GM12878 (cell line): ENCODE data around the gene CREB3. TPM values are rescaled to one million over a fixed set of nuclear protein-coding genes. Genes with fewer than 3 reads are reported as not detected.

Experiments
- ATAC-seq: fragments of 200-7000 bp; cut with Tn5 transposase; 3 replicates; pipeline ENCODE4 v1.9.1; 2020; ENCODE audit warnings: mild to moderate bottlenecking, moderate library complexity
- BruUV-seq: library from RNA; stranded (reverse); fragments of 400-500 nt; replicated peaks from 2 replicates; lab custom pipeline; 2021; lab: Mats Ljungman, UMichigan
- CTCF ChIA-PET: fragments of 300-600 bp; sonication (Branson Sonifier 250); formaldehyde crosslinking; extraction: SDS; loops from one replicate; lab custom pipeline; 2021; ENCODE audit warnings: inconsistent platforms; lab: Yijun Ruan, JAX
- POLR2A ChIA-PET: fragments of 350-600 bp; formaldehyde crosslinking; extraction: SDS; loops from one replicate; lab custom pipeline; 2021; ENCODE audit warnings: inconsistent platforms; lab: Charles Lee
- RAD21 ChIA-PET: fragments of 300-600 bp; sonication (Branson Sonifier 250); formaldehyde crosslinking; loops from one replicate; lab custom pipeline; 2023; ENCODE audit warnings: antibody characterized with exemption; ENCODE audit not compliant: unreplicated experiment; lab: Charles Lee
- SMC1A ChIA-PET: fragments of 300-600 bp; sonication (Branson Sonifier 250); formaldehyde crosslinking; loops from one replicate; lab custom pipeline; 2023; ENCODE audit not compliant: unreplicated experiment, uncharacterized antibody; lab: Charles Lee
- DNase-seq: peaks from one replicate; pipeline ENCODE4 v3.0.0-alpha.2; 2011; ENCODE audit warnings: low read depth, low spot score
- FAIRE-seq: peaks from 3 replicates; lab custom pipeline; 2011; peaks lifted over from hg19 to GRCh38; lab: Jason Lieb, UNC
- H2AFZ ChIP-seq: 2 replicates; pipeline ENCODE4 v1.6.0; 2011; ENCODE audit warnings: low read depth, low read length, control low read depth; ENCODE audit not compliant: control insufficient read depth
- H3K27ac ChIP-seq: 2 replicates; pipeline ENCODE4 v1.5.1; 2011; ENCODE audit warnings: control low read depth; ENCODE audit not compliant: control insufficient read depth, insufficient read depth
- H3K27me3 ChIP-seq, 2 experiments: replicated peaks in 1 of 2; 2 replicates each; pipeline versions ENCODE4 v1.6.0 to v1.6.1; 2011; ENCODE audit warnings: low read length in 1 of 2; ENCODE audit not compliant: control insufficient read depth in 2 of 2, insufficient read depth in 2 of 2
- H3K36me3 ChIP-seq, 2 experiments: 2 replicates each; pipeline ENCODE4 v1.5.1; 2011; ENCODE audit warnings: low read length in 1 of 2; ENCODE audit not compliant: control insufficient read depth in 2 of 2, insufficient read depth in 2 of 2
- H3K4me1 ChIP-seq: 2 replicates; pipeline ENCODE4 v1.6.1; 2011; ENCODE audit warnings: mild to moderate bottlenecking, low read length, moderate library complexity, mixed read lengths; ENCODE audit not compliant: control insufficient read depth, insufficient read depth
- H3K4me2 ChIP-seq: 2 replicates; pipeline ENCODE4 v1.6.0; 2011; ENCODE audit warnings: control low read depth; ENCODE audit not compliant: control insufficient read depth, insufficient read depth
- H3K4me3 ChIP-seq: fragments of 200-600 bp; sonication (generic); 2 replicates; pipeline ENCODE4 v1.5.1; 2016
- H3K79me2 ChIP-seq: 2 replicates; pipeline ENCODE4 v1.6.0; 2011; ENCODE audit warnings: low read length; ENCODE audit not compliant: control insufficient read depth, insufficient read depth
- H3K9ac ChIP-seq: 2 replicates; pipeline ENCODE4 v1.8.0; 2011; ENCODE audit warnings: low read length, control low read depth, mixed read lengths; ENCODE audit not compliant: control insufficient read depth, insufficient read depth
- H3K9me3 ChIP-seq: replicated peaks from 3 replicates; pipeline ENCODE4 v1.5.1; 2011; ENCODE audit warnings: mild to moderate bottlenecking, low read length; ENCODE audit not compliant: control insufficient read depth, insufficient read depth
- H4K20me1 ChIP-seq: 2 replicates; pipeline ENCODE4 v1.6.0; 2011; ENCODE audit not compliant: control insufficient read depth, insufficient read depth
- ATF7 ChIP-seq: fragments of 450-650 bp; IDR thresholded peaks from 2 replicates; pipeline ENCODE4 v1.6.1; 2016; ENCODE audit warnings: low read depth, mild to moderate bottlenecking
- E4F1 ChIP-seq: fragments of 450-650 bp; IDR thresholded peaks from 2 replicates; pipeline ENCODE4 v1.6.1; 2018; ENCODE audit warnings: borderline replicate concordance, mild to moderate bottlenecking; ENCODE audit not compliant: partially characterized antibody
- FOS ChIP-seq: IDR thresholded peaks from 3 replicates; pipeline ENCODE4 v1.6.1; 2011; ENCODE audit warnings: borderline replicate concordance; ENCODE audit not compliant: insufficient read length; ENCODE audit errors: extremely low read depth
- GABPA ChIP-seq: IDR thresholded peaks from 2 replicates; pipeline ENCODE4 v1.6.1; 2014; ENCODE audit warnings: antibody characterized with exemption, low read depth, mild to moderate bottlenecking, inconsistent platforms
- NR2C1 ChIP-seq: fragments of 450-650 bp; IDR thresholded peaks from 2 replicates; pipeline ENCODE4 v1.6.1; 2017; ENCODE audit warnings: antibody characterized with exemption, mild to moderate bottlenecking, moderate library complexity
- POLR2A ChIP-seq: IDR thresholded peaks from 2 replicates; pipeline ENCODE4 v1.6.1; 2011; ENCODE audit warnings: low read depth, mild to moderate bottlenecking, low read length
- RAD21 ChIP-seq: IDR thresholded peaks from 2 replicates; pipeline ENCODE4 v1.6.1; 2011; ENCODE audit warnings: mild to moderate bottlenecking, low read depth, low read length, moderate library complexity; ENCODE audit not compliant: insufficient read depth
- SPI1 ChIP-seq: IDR thresholded peaks from 2 replicates; pipeline ENCODE4 v1.6.1; 2011; ENCODE audit warnings: low read depth, mild to moderate bottlenecking, low read length, moderate library complexity, borderline replicate concordance; ENCODE audit not compliant: insufficient read depth
- SRF ChIP-seq, 2 experiments: IDR thresholded peaks; 2 replicates each; pipeline ENCODE4 v1.6.1; 2011; ENCODE audit warnings: low read depth in 2 of 2, low read length in 2 of 2, mild to moderate bottlenecking in 1 of 2, moderate library complexity in 1 of 2
- ZNF207 ChIP-seq: fragments of 450-650 bp; IDR thresholded peaks from 2 replicates; pipeline ENCODE4 v1.6.1; 2014; ENCODE audit warnings: antibody characterized with exemption, mild to moderate bottlenecking, borderline replicate concordance
- ZNF274 ChIP-seq: IDR thresholded peaks from one replicate; pipeline ENCODE4 v1.8.0; 2011; ENCODE audit not compliant: insufficient read length, insufficient read depth
- ZNF622 ChIP-seq: fragments of 450-650 bp; IDR thresholded peaks from 2 replicates; pipeline ENCODE4 v1.6.1; 2017; ENCODE audit warnings: mild to moderate bottlenecking, inconsistent platforms
- ZZZ3 ChIP-seq: IDR thresholded peaks from 2 replicates; pipeline ENCODE4 v1.6.1; 2011; ENCODE audit warnings: low read depth; ENCODE audit not compliant: control insufficient read depth, insufficient read length
- WGBS: methylation state at CpG from one replicate; pipeline ENCODE4 v1.1.6; 2016; ENCODE audit warnings: low lambda C conversion rate; ENCODE audit not compliant: insufficient replicate concordance, insufficient coverage; ENCODE audit errors: missing lambda C conversion rate; 5-methylcytosine and 5-hydroxymethylcytosine counted together
- in situ Hi-C: fragments of 300-500 bp; cut with MboI; formaldehyde crosslinking; loops from 9 replicates; pipeline ENCODE4 v1.14.3; 2018; ENCODE audit warnings: mixed read lengths
- intact Hi-C: fragments of 100-400 bp; cut with micrococcal nuclease; formaldehyde crosslinking; loops from one replicate; pipeline ENCODE4 v1.14.2; 2022; ENCODE audit not compliant: unreplicated experiment
- polyA plus RNA-seq, 11 experiments: library from polyadenylated mRNA; depleted of rRNA in 4 of 11; unstranded in 6 of 11; stranded (reverse) in 5 of 11; fragments of >200 nt; fragmentation: Nextera tagmentation in 4 of 11; fragmentation: Illumina TruSeq in 1 of 11; extraction: Ambion mirVana in 4 of 11; extraction: Trizol in 1 of 11; gene quantifications; 1 replicate in 1 of 11; 2 replicates in 10 of 11; pipeline versions ENCODE4 v1.2.1 to v1.2.3, GENCODE V29; 2011 to 2016; ENCODE audit warnings: inconsistent platforms in 2 of 11, missing spikeins in 2 of 11, low read depth in 1 of 11
- total RNA-seq, 4 experiments: library from RNA; depleted of rRNA in 3 of 4; stranded (reverse); fragments of >200 nt in 3 of 4; fragmentation: Illumina TruSeq in 1 of 4; extraction: Trizol in 1 of 4; gene quantifications; 2 replicates each; pipeline versions ENCODE4 v1.2.1 to v1.2.3, GENCODE V29; 2013 to 2021

Gene CREB3
- total and polyA plus RNA-seq, 10 of the 15 experiments (the other 5 are each of a cell fraction or from before 2014, with no cell fraction given) = 9.8 to 38.9 (median 19.8) TPM

GRCh38 chr9:35690614-35691333 lies 41.7 kb upstream of the CREB3 start:
- H3K27ac ChIP-seq = no peak overlapping the region
- peaks cover 3% of the 10 kb centered on the region; the same call in 1 of the 2 replicates for H3K4me1 ChIP-seq
- SMC1A ChIA-PET = interaction anchor here (0.6 to 1.4 kb wide), 5 partner anchors 29 to 1395 kb away, joined by 3 to 4 read pairs (median 3); no protein-coding TSS in a partner anchor
- H3K27me3 ChIP-seq = no peaks in the 10 kb centered on the region
- peak overlapping the region; percentile 79 for H2AFZ ChIP-seq
- WGBS = 1% methylated on average over 28 of the region's 61 CpGs
- H4K20me1 ChIP-seq = no peaks in the 10 kb centered on the region
- DNase-seq (no peak), FAIRE-seq (no peak), ATAC-seq (peak; percentile 47)
- CTCF ChIA-PET = interaction anchor here (0.9 to 15.2 kb wide), 6 partner anchors 30 to 87 kb away, joined by 3 to 227 read pairs (median 5); partner anchors contain the start of genes ARHGEF39, CCDC107 and RMRP
- H3K4me3 ChIP-seq = peak overlapping the region; percentile 87
- H3K9me3 ChIP-seq = no peaks in the 10 kb centered on the region
- H3K4me2 ChIP-seq = peak overlapping the region; percentile 90
- TF ChIP-seq SPI1 = no peak
- no peak for TF ChIP-seq ZNF274
- TF ChIP-seq SRF (IDR thresholded peaks at IDR 0.05; ENCODE audit: low read depth in 2 of 2, low read length in 2 of 2) = peak in 1 of 2 experiments; percentile 67; a peak in 1 of 4 replicates
- peak overlapping the region; percentile 53 for H3K9ac ChIP-seq
- intact Hi-C loops = no loop called here
- H3K36me3 ChIP-seq = peaks cover under 1 to 1% of the 10 kb centered on the region in 2 experiments; a peak in 1 of 4 replicates
- RAD21 ChIA-PET = interaction anchor here (0.6 to 2.0 kb wide), 5 partner anchors 21 to 87 kb away, joined by 3 to 7 read pairs (median 4); partner anchors contain the start of gene CCDC107
- no peaks in the 10 kb centered on the region; the same call in 1 of the 2 replicates for H3K79me2 ChIP-seq
- POLR2A ChIA-PET = interaction anchor here (0.7 to 2.7 kb wide), 7 partner anchors 19 to 74 kb away, joined by 3 to 13 read pairs (median 4); partner anchors contain the start of genes CREB3 and TLN1
- no TSS peak for BruUV-seq
- in situ Hi-C loops = no loop called here

DNA sequence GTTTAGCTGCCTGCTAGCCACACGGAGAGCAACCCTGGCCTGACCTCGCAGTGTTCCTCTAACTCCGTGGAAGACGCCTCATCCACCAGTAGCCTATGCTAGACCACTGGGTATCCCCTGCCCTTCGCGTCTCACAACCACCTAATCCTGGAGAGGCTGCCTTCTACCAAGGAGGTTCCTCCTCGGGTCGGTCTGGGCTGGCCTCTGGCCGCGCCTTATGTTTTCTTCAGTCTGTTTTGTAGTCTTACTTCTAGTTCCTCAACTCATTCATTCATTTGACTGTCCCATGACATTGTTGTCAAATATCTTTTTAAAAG lies 41.2 kb upstream of the CREB3 start:
- H2AFZ ChIP-seq = peak overlapping the region; percentile 62
- no peaks in the 10 kb centered on the region for H4K20me1 ChIP-seq
- peak overlapping the region; percentile 90 for H3K4me2 ChIP-seq
- no peaks in the 10 kb centered on the region for H3K27me3 ChIP-seq
- H3K27ac ChIP-seq = no peak overlapping the region
- DNase-seq (no peak), FAIRE-seq (no peak), ATAC-seq (no peak; the same call in 1 of the 3 replicates)
- no TSS peak for BruUV-seq
- ChIA-PET CTCF (interaction anchor here (1.4 to 15.2 kb wide), 4 partner anchors 30 to 99 kb away, joined by 3 to 227 read pairs (median 10); partner anchors contain the start of genes ARHGEF39, CCDC107 and RMRP), RAD21 (interaction anchor here (1.2 to 2.0 kb wide), 4 partner anchors 21 to 88 kb away, joined by 3 to 7 read pairs (median 4); no protein-coding TSS in a partner anchor), SMC1A (interaction anchor here (0.6 to 1.4 kb wide), 10 partner anchors 8 to 1394 kb away, joined by 3 to 4 read pairs (median 4); no protein-coding TSS in a partner anchor), POLR2A (interaction anchor here (1.1 to 2.7 kb wide), 5 partner anchors 10 to 72 kb away, joined by 3 to 13 read pairs (median 5); partner anchors contain the start of genes CREB3 and TLN1)
- intact Hi-C loops = no loop called here
- no peaks in the 10 kb centered on the region for H3K9me3 ChIP-seq
- H3K79me2 ChIP-seq = no peaks in the 10 kb centered on the region; the same call in 1 of the 2 replicates
- peaks cover 5 to 6% of the 10 kb centered on the region in 2 experiments; a peak in 2 of 4 replicates for H3K36me3 ChIP-seq
- WGBS = 40% methylated on average over 10 of the region's 10 CpGs
- in situ Hi-C loops = no loop called here
- H3K4me3 ChIP-seq = peak overlapping the region; percentile 87; the same call in 1 of the 2 replicates
- peaks cover 3% of the 10 kb centered on the region; the same call in 1 of the 2 replicates for H3K4me1 ChIP-seq
- H3K9ac ChIP-seq = peak overlapping the region; percentile 53; the same call in 1 of the 2 replicates
- TF ChIP-seq ATF7 (no peak), GABPA (no peak), ZNF207 (no peak), NR2C1 (no peak), ZZZ3 (no peak), ZNF622 (no peak), RAD21 (no peak), FOS (no peak), POLR2A (no peak), E4F1 (no peak)
